GM18505 (cell line): ENCODE results near the gene SUCLG2.

Source experiments
- ATAC-seq: cut with Tn5 transposase; IDR thresholded peaks from one replicate; pipeline ENCODE4 v1.9.1; 2021; ENCODE audit not compliant: unreplicated experiment
- POLR2A ChIP-seq: IDR thresholded peaks from 4 replicates; pipeline ENCODE4 v1.6.1; 2011; ENCODE audit warnings: borderline replicate concordance; ENCODE audit not compliant: insufficient read depth, insufficient read length; ENCODE audit errors: extremely low read depth

The SUCLG2 gene

GRCh38 chr3:67362686-67363085, 291.7 kb downstream of the SUCLG2 start:
- no peak for ATAC-seq

GRCh38 chr3:67361770-67362169, 292.6 kb downstream of the SUCLG2 start:
- no peak for ATAC-seq
- no peak for TF ChIP-seq POLR2A

More at GRCh38 chr3:67362686-67363085, 291.7 kb downstream of the SUCLG2 start:
- TF ChIP-seq POLR2A, result no peak

- ATAC-seq, result no peak
These were observed 293.1 kb downstream of the SUCLG2 start for GRCh38 chr3:67361323-67361722.

GRCh38 chr3:67357610-67358458, 296.6 kb downstream of the SUCLG2 start:
- TF ChIP-seq POLR2A, result no peak
- ATAC-seq, result peak; percentile 63

More at GRCh38 chr3:67361323-67361722, 293.1 kb downstream of the SUCLG2 start:
- TF ChIP-seq POLR2A, result no peak

- no peak for TF ChIP-seq POLR2A
- ATAC-seq, result peak; percentile 97
These were observed 304.7 kb downstream of the SUCLG2 start for GRCh38 chr3:67349551-67350174.

- no peak for TF ChIP-seq POLR2A
- no peak for ATAC-seq
These were observed 308.3 kb downstream of the SUCLG2 start for GRCh38 chr3:67346081-67346480.

GRCh38 chr3:67335813-67336212, 318.6 kb downstream of the SUCLG2 start:
- ATAC-seq, result no peak
- TF ChIP-seq POLR2A, result no peak

GRCh38 chr3:67334588-67334987, 319.8 kb downstream of the SUCLG2 start:
- TF ChIP-seq POLR2A, result no peak
- ATAC-seq, result no peak

GRCh38 chr3:67329358-67329757, 325.1 kb downstream of the SUCLG2 start:
- ATAC-seq, result peak; percentile 73

GRCh38 chr3:67327582-67327981, 326.8 kb downstream of the SUCLG2 start:
- TF ChIP-seq POLR2A, result no peak
- no peak for ATAC-seq

More at GRCh38 chr3:67329358-67329757, 325.1 kb downstream of the SUCLG2 start:
- no peak for TF ChIP-seq POLR2A

- no peak for TF ChIP-seq POLR2A
- no peak for ATAC-seq
These were observed 329.2 kb downstream of the SUCLG2 start for GRCh38 chr3:67325231-67325630.
